Fibroblast of mammary gland (primary cell): ENCODE measurements around the gene PSME1.

Experiments
- DNase-seq: peaks from one replicate; pipeline ENCODE4 v3.0.0-alpha.2; 2010; ENCODE audit warnings: low read depth
- H3K4me3 ChIP-seq: 2 replicates; pipeline ENCODE4 v1.5.1; 2011; ENCODE audit warnings: low read depth, mild to moderate bottlenecking, low read length, moderate library complexity; ENCODE audit not compliant: control insufficient read depth
- CTCF ChIP-seq: conservative IDR thresholded peaks from 2 replicates; pipeline ENCODE4 v1.5.1; 2011; ENCODE audit warnings: low read depth, low read length, inconsistent platforms; ENCODE audit not compliant: control insufficient read depth, insufficient read depth

PSME1 gene

GRCh38 chr14:24141097-24141880 lies 5.3 kb downstream of the PSME1 start, which contains the start of gene EMC9:
Gene EMC9, minus strand, starts transcription at chr14:24141591. Its CDS starts 287 bp downstream, at chr14:24141304.
- peak within 1 kb of the TSS; percentile 86 for H3K4me3 ChIP-seq
- DNase-seq = peak; percentile 98
- TF ChIP-seq CTCF = peak; percentile 32

- no peak overlapping the region for H3K4me3 ChIP-seq
- peak; percentile 83 for DNase-seq
- TF ChIP-seq CTCF = no peak
Observed at GRCh38 chr14:24143511-24143910, 7.5 kb downstream of the PSME1 start.

GRCh38 chr14:24144451-24144850 lies 8.5 kb downstream of the PSME1 start:
- H3K4me3 ChIP-seq = no peak overlapping the region
- no peak for TF ChIP-seq CTCF
- DNase-seq = no peak

- peak overlapping the region; percentile 73 for H3K4me3 ChIP-seq
- no peak for DNase-seq
- TF ChIP-seq CTCF = no peak
Observed at GRCh38 chr14:24145219-24145618, 9.2 kb downstream of the PSME1 start.

- H3K4me3 ChIP-seq = peak overlapping the region; percentile 73
- DNase-seq = no peak
- TF ChIP-seq CTCF = no peak
Observed at GRCh38 chr14:24145690-24146452, 9.9 kb downstream of the PSME1 start.

- TF ChIP-seq CTCF = no peak
- H3K4me3 ChIP-seq = peak within 1 kb of the TSS; percentile 73
- DNase-seq = peak; percentile 93
Observed at GRCh38 chr14:24146453-24146977, 10.5 kb downstream of the PSME1 start, which contains the start of gene PSME2. Gene PSME2, minus strand, starts transcription at chr14:24146610. Its CDS starts 29 bp downstream, at chr14:24146581.
